K562 (cell line): Measurements from ENCODE around the gene SLC3A2. TPM values are rescaled to one million over a fixed set of nuclear protein-coding genes. Genes with fewer than 3 reads are reported as not detected.

Source experiments
- ATAC-seq: fragments of 200-7000 bp; cut with Tn5 transposase; 3 replicates; pipeline ENCODE4 v1.9.1; 2020; ENCODE audit warnings: moderate library complexity
- BruUV-seq: library from RNA; stranded (reverse); fragments of 400-500 nt; replicated peaks from 2 replicates; lab custom pipeline; 2021; lab: Mats Ljungman, UMichigan
- CTCF ChIA-PET: fragments of 300-600 bp; formaldehyde crosslinking; extraction: SDS; loops from one replicate; lab custom pipeline; 2021; ENCODE audit warnings: low intra/inter-chr PET ratio; lab: Yijun Ruan, JAX
- POLR2A ChIA-PET: fragments of 300-600, 350-650 bp; sonication (Branson Sonifier 250); formaldehyde crosslinking; extraction: SDS; loops from one replicate; lab custom pipeline; 2021; ENCODE audit warnings: antibody characterized with exemption, inconsistent platforms; lab: Yijun Ruan, JAX
- DNase-seq, 4 experiments: peaks; one replicate each; pipeline versions ENCODE4 v3.0.0 to v3.0.0-alpha.2; 2011 to 2018; ENCODE audit warnings: low spot score in 3 of 4, mixed read lengths in 3 of 4; ENCODE audit errors: extremely low read depth in 1 of 4
- FAIRE-seq: peaks from 2 replicates; lab custom pipeline; 2011; peaks lifted over from hg19 to GRCh38; lab: Jason Lieb, UNC
- H2AFZ ChIP-seq: 2 replicates; pipeline ENCODE4 v1.6.0; 2011; ENCODE audit warnings: low read depth, low read length, control low read depth, inconsistent platforms
- H3K27ac ChIP-seq: fragments of 200-600 bp; 3 replicates; pipeline ENCODE4 v1.8.0; 2011; ENCODE audit warnings: low read depth, mild to moderate bottlenecking, control low read depth, inconsistent platforms, low read length, moderate library complexity, mixed read lengths; ENCODE audit errors: extremely low read depth
- H3K27me3 ChIP-seq, 2 experiments: fragments of 300-600 bp in 1 of 2; 2 replicates in 1 of 2; 3 replicates in 1 of 2; pipeline versions ENCODE4 v1.6.0 to v1.8.0; 2011; ENCODE audit warnings: inconsistent platforms in 2 of 2, low read length in 2 of 2, mild to moderate bottlenecking in 1 of 2, mixed read lengths in 1 of 2, moderate library complexity in 1 of 2; ENCODE audit not compliant: control insufficient read depth in 2 of 2, insufficient read depth in 2 of 2
- H3K36me3 ChIP-seq: fragments of 300-600 bp; 3 replicates; pipeline ENCODE4 v1.8.0; 2011; ENCODE audit warnings: mild to moderate bottlenecking, low read length, inconsistent platforms; ENCODE audit not compliant: control insufficient read depth, insufficient read depth
- H3K4me1 ChIP-seq, 2 experiments: fragments of 200-600 bp in 1 of 2; replicated peaks in 1 of 2; 2 replicates in 1 of 2; 3 replicates in 1 of 2; pipeline versions ENCODE4 v1.5.1 to v1.8.0; 2011; ENCODE audit warnings: inconsistent platforms in 2 of 2, low read length in 2 of 2, mild to moderate bottlenecking in 1 of 2, mixed read lengths in 1 of 2, moderate library complexity in 1 of 2; ENCODE audit not compliant: control insufficient read depth in 2 of 2, insufficient read depth in 2 of 2
- H3K4me2 ChIP-seq: 2 replicates; pipeline ENCODE4 v1.6.1; 2011; ENCODE audit warnings: low read length, control low read depth, inconsistent platforms, mixed read lengths; ENCODE audit not compliant: insufficient read depth
- H3K4me3 ChIP-seq: fragments of 200-600 bp; sonication (generic), shearing (Covaris generic); 2 replicates; pipeline ENCODE4 v1.5.1; 2016; ENCODE audit warnings: control low read depth, inconsistent platforms
- H3K79me2 ChIP-seq: fragments of 200-600 bp; 3 replicates; pipeline ENCODE4 v1.8.0; 2011; ENCODE audit warnings: low read length, inconsistent platforms; ENCODE audit not compliant: control insufficient read depth, insufficient read depth
- H3K9ac ChIP-seq, 2 experiments: 2 replicates each; pipeline versions ENCODE4 v1.6.0 to v1.6.1; 2011; ENCODE audit warnings: low read depth in 2 of 2, low read length in 2 of 2, control low read depth in 1 of 2, inconsistent platforms in 1 of 2, mild to moderate bottlenecking in 1 of 2, mixed read lengths in 1 of 2; ENCODE audit not compliant: insufficient read depth in 1 of 2
- H3K9me1 ChIP-seq: one replicate; pipeline ENCODE4 v1.6.0; 2011; ENCODE audit warnings: inconsistent platforms, mild to moderate bottlenecking, low read length, moderate library complexity; ENCODE audit not compliant: control insufficient read depth, insufficient read depth
- H3K9me3 ChIP-seq: replicated peaks from 2 replicates; pipeline ENCODE4 v1.5.1; 2011; ENCODE audit warnings: low read depth, low read length, inconsistent platforms; ENCODE audit not compliant: control insufficient read depth, insufficient read depth
- H4K20me1 ChIP-seq: replicated peaks from 2 replicates; pipeline ENCODE4 v1.6.1; 2011; ENCODE audit warnings: low read length, inconsistent platforms, mixed read lengths; ENCODE audit not compliant: control insufficient read depth, insufficient read depth
- CHD4 ChIP-seq: fragments of 200-600 bp; sonication (generic); IDR thresholded peaks from 3 replicates; pipeline ENCODE4 v1.6.1; 2012; ENCODE audit warnings: low read depth, mild to moderate bottlenecking, mixed read lengths, low read length, inconsistent platforms; ENCODE audit not compliant: insufficient read depth, insufficient replicate concordance, poor library complexity, severe bottlenecking
- GATA2 ChIP-seq: sonication (generic); formaldehyde crosslinking; IDR thresholded peaks from 2 replicates; pipeline ENCODE4 v1.4.0; 2020; ENCODE audit warnings: mild to moderate bottlenecking, missing genetic modification reagents
- GATAD2A ChIP-seq: fragments of 450-650 bp; IDR thresholded peaks from 2 replicates; pipeline ENCODE4 v1.6.1; 2017
- MTF1 ChIP-seq: fragments of 250-450 bp; sonication (Bioruptor Pico); IDR thresholded peaks from 2 replicates; pipeline ENCODE4 v1.9.0; 2021; ENCODE audit warnings: moderate library complexity, mild to moderate bottlenecking, inconsistent platforms, borderline replicate concordance
- OTX1 ChIP-seq: fragments of 450-650 bp; formaldehyde crosslinking; IDR thresholded peaks from 2 replicates; pipeline ENCODE4 v1.4.0; 2022; ENCODE audit warnings: mild to moderate bottlenecking
- PHTF2 ChIP-seq: fragments of 250-450 bp; sonication (Bioruptor Pico); IDR thresholded peaks from 2 replicates; pipeline ENCODE4 v1.5.0; 2021; ENCODE audit warnings: mild to moderate bottlenecking
- RFX7 ChIP-seq: fragments of 250-450 bp; sonication (Bioruptor Pico); IDR thresholded peaks from 2 replicates; pipeline ENCODE4 v1.5.1; 2021; ENCODE audit warnings: mild to moderate bottlenecking
- SMARCE1 ChIP-seq: fragments of 450-650 bp; IDR thresholded peaks from 2 replicates; pipeline ENCODE4 v1.7.1; 2016; ENCODE audit warnings: mild to moderate bottlenecking
- ZNF444 ChIP-seq: fragments of 250-450 bp; sonication (Bioruptor Pico); IDR thresholded peaks from 2 replicates; pipeline ENCODE4 v1.4.0; 2020; ENCODE audit warnings: mild to moderate bottlenecking, moderate library complexity
- ZNF766 ChIP-seq: fragments of 200-800 bp; sonication (Bioruptor generic); conservative IDR thresholded peaks from 2 replicates; pipeline ENCODE4 v1.6.1; 2016; ENCODE audit warnings: missing genetic modification characterization, missing compliant biosample characterization
- WGBS: fragments of 100-300 bp; shearing (Covaris generic); methylation state at CpG from one replicate; pipeline ENCODE4 v1.1.6; 2016; ENCODE audit warnings: low coverage, mixed read lengths; ENCODE audit not compliant: insufficient coverage; ENCODE audit errors: missing lambda C conversion rate; 5-methylcytosine and 5-hydroxymethylcytosine counted together
- in situ Hi-C: fragments of 300-500 bp; cut with MboI; formaldehyde crosslinking; loops from 4 replicates; pipeline ENCODE4 v1.15.0; 2018; ENCODE audit warnings: inconsistent platforms, mixed read lengths
- intact Hi-C: fragments of 100-400 bp; cut with micrococcal nuclease; formaldehyde crosslinking; loops from 2 replicates; pipeline ENCODE4 v1.14.2; 2022
- polyA plus RNA-seq, 8 experiments: library from polyadenylated mRNA; depleted of rRNA in 4 of 8; stranded (reverse) in 5 of 8; unstranded in 3 of 8; fragments of >200 nt; fragmentation: Nextera tagmentation in 2 of 8; fragmentation: Illumina TruSeq in 1 of 8; extraction: Ambion mirVana in 2 of 8; extraction: Trizol in 1 of 8; gene quantifications; 2 replicates each; pipeline versions ENCODE4 v1.2.1 to v1.2.3, GENCODE V29; 2011 to 2014; ENCODE audit warnings: inconsistent platforms in 1 of 8, missing spikeins in 1 of 8
- total RNA-seq, 7 experiments: library from RNA; depleted of rRNA in 6 of 7; stranded (reverse); fragments of >200 nt in 6 of 7; fragmentation: Illumina TruSeq in 2 of 7; extraction: Trizol in 2 of 7; gene quantifications; 2 replicates each; pipeline versions ENCODE4 v1.2.1 to v1.2.3, GENCODE V29; 2011 to 2021; ENCODE audit warnings: low replicate concordance in 1 of 7
- TF ChIP-seq, protein P1 (sequence below): fragments of 450-650 bp; conservative IDR thresholded peaks from 2 replicates; pipeline ENCODE4 v1.6.1; 2016; ENCODE audit warnings: missing genetic modification characterization, low read depth, mild to moderate bottlenecking, control low read depth, missing compliant biosample characterization
- TF ChIP-seq, protein P2 (sequence below): sonication (generic); formaldehyde crosslinking; IDR thresholded peaks from 2 replicates; pipeline ENCODE4 v1.8.1; 2023; ENCODE audit warnings: mild to moderate bottlenecking, missing genetic modification reagents
- TF ChIP-seq, protein P3 (sequence below): sonication (generic); formaldehyde crosslinking; IDR thresholded peaks from 2 replicates; pipeline ENCODE4 v1.8.0; 2022; ENCODE audit warnings: mild to moderate bottlenecking, missing genetic modification reagents, borderline replicate concordance
- TF ChIP-seq, protein P4 (sequence below): sonication (generic); formaldehyde crosslinking; IDR thresholded peaks from 2 replicates; pipeline ENCODE4 v1.8.1; 2022; ENCODE audit warnings: missing genetic modification reagents
- TF ChIP-seq, protein P5 (sequence below): fragments of 250-450 bp; sonication (Bioruptor Pico); IDR thresholded peaks from 2 replicates; pipeline ENCODE4 v1.9.0; 2021; ENCODE audit warnings: mild to moderate bottlenecking

SLC3A2 gene
- total and polyA plus RNA-seq, 9 of the 15 experiments (the other 6 are each of a cell fraction or from before 2014, with no cell fraction given): 20.0 to 296 (median 214) TPM

DNA sequence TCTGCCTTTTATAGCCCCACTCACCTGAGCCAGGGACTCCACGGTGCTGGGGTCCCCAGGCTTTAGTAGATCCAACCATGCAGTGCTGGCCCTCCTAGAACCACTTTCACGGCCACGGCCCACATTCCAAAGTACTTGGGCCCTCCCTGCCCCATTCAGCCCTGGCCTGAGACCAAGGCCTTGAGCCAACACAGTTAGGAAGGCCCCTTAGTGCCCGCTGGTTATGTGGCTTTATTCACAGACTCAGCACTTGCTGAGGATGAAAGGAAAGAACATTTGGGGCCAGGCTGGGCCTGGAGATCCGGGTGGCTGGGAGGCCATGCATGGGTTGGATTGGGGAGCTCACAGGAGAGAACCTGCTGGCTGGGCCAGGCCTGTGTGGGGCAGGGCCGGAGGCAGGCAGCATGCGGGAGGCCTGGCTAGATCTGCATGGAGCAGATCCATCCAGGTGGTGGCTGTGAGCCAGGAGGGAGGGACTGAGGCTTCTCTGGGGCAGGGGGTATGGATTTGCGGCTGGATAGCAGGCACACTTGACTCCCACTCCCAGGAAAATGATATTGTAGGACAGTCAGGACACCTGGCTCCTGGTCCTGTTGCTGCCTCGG lies 27.9 kb downstream of the SLC3A2 start:
- Histone ChIP-seq H3K4me3 (no peak overlapping the region), H2AFZ (no peak overlapping the region), H3K4me1 (peaks cover 6 to 18% of the 10 kb centered on the region in 2 experiments), H3K79me2 (no peaks in the 10 kb centered on the region), H3K27me3 (peaks cover 3 to 25% of the 10 kb centered on the region in 2 experiments; a peak in 3 of 5 replicates), H3K9me3 (no peaks in the 10 kb centered on the region), H3K9ac (0 out of 4 replicates have a peak overlapping the region, but pooled peaks of 1 of the 2 experiments have one; percentile 39), H3K27ac (no peak overlapping the region), H3K36me3 (no peaks in the 10 kb centered on the region), H3K4me2 (no peak overlapping the region), H3K9me1 (no peaks in the 10 kb centered on the region), H4K20me1 (no peaks in the 10 kb centered on the region)
- no peak for DNase-seq
- intact Hi-C loops: loop anchor here (5.0 kb wide), 1 partner anchor 69 kb away; no protein-coding TSS in a partner anchor
- FAIRE-seq: no peak
- POLR2A ChIA-PET: interaction anchor here (0.6 to 1.0 kb wide), 3 partner anchors 13 to 60 kb away, joined by 3 to 5 read pairs (median 3); partner anchors contain the start of gene CHRM1
- no peak for ATAC-seq
- BruUV-seq: no TSS peak
- in situ Hi-C loops: loop anchor here (5.0 kb wide), 2 partner anchors 114 to 294 kb away; no protein-coding TSS in a partner anchor
- CTCF ChIA-PET: interaction anchor here (3.4 kb wide), 1 partner anchor 115 kb away, joined by 36 read pairs; no protein-coding TSS in a partner anchor
- 21% methylated on average over 9 of the region's 9 CpGs for WGBS
- TF ChIP-seq GATA2 (CRISPR knock-in tag): no peak
- TF ChIP-seq GATAD2A: no peak
- TF ChIP-seq, protein P1, sequence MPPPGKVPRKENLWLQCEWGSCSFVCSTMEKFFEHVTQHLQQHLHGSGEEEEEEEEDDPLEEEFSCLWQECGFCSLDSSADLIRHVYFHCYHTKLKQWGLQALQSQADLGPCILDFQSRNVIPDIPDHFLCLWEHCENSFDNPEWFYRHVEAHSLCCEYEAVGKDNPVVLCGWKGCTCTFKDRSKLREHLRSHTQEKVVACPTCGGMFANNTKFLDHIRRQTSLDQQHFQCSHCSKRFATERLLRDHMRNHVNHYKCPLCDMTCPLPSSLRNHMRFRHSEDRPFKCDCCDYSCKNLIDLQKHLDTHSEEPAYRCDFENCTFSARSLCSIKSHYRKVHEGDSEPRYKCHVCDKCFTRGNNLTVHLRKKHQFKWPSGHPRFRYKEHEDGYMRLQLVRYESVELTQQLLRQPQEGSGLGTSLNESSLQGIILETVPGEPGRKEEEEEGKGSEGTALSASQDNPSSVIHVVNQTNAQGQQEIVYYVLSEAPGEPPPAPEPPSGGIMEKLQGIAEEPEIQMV (tag): no peak
- no peak for TF ChIP-seq SMARCE1
- TF ChIP-seq PHTF2 (CRISPR knock-in tag): no peak
- TF ChIP-seq, protein P2, sequence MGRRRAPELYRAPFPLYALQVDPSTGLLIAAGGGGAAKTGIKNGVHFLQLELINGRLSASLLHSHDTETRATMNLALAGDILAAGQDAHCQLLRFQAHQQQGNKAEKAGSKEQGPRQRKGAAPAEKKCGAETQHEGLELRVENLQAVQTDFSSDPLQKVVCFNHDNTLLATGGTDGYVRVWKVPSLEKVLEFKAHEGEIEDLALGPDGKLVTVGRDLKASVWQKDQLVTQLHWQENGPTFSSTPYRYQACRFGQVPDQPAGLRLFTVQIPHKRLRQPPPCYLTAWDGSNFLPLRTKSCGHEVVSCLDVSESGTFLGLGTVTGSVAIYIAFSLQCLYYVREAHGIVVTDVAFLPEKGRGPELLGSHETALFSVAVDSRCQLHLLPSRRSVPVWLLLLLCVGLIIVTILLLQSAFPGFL (CRISPR knock-in tag): no peak
- TF ChIP-seq OTX1 (CRISPR knock-in tag): no peak
- no peak for TF ChIP-seq CHD4
- TF ChIP-seq, protein P3, sequence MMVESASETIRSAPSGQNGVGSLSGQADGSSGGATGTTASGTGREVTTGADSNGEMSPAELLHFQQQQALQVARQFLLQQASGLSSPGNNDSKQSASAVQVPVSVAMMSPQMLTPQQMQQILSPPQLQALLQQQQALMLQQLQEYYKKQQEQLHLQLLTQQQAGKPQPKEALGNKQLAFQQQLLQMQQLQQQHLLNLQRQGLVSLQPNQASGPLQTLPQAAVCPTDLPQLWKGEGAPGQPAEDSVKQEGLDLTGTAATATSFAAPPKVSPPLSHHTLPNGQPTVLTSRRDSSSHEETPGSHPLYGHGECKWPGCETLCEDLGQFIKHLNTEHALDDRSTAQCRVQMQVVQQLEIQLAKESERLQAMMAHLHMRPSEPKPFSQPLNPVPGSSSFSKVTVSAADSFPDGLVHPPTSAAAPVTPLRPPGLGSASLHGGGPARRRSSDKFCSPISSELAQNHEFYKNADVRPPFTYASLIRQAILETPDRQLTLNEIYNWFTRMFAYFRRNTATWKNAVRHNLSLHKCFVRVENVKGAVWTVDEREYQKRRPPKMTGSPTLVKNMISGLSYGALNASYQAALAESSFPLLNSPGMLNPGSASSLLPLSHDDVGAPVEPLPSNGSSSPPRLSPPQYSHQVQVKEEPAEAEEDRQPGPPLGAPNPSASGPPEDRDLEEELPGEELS (CRISPR knock-in tag): no peak
- no peak for TF ChIP-seq MTF1
- TF ChIP-seq, protein P4, sequence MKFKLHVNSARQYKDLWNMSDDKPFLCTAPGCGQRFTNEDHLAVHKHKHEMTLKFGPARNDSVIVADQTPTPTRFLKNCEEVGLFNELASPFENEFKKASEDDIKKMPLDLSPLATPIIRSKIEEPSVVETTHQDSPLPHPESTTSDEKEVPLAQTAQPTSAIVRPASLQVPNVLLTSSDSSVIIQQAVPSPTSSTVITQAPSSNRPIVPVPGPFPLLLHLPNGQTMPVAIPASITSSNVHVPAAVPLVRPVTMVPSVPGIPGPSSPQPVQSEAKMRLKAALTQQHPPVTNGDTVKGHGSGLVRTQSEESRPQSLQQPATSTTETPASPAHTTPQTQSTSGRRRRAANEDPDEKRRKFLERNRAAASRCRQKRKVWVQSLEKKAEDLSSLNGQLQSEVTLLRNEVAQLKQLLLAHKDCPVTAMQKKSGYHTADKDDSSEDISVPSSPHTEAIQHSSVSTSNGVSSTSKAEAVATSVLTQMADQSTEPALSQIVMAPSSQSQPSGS: no peak
- no peak for TF ChIP-seq ZNF444 (CRISPR knock-in tag)
- TF ChIP-seq RFX7 (CRISPR knock-in tag): no peak
- no peak for TF ChIP-seq ZNF766 (CRISPR knock-in tag)
- TF ChIP-seq, protein P5, sequence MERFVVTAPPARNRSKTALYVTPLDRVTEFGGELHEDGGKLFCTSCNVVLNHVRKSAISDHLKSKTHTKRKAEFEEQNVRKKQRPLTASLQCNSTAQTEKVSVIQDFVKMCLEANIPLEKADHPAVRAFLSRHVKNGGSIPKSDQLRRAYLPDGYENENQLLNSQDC (CRISPR knock-in tag): no peak
